GM13977 (cell line): Measurements from ENCODE around the gene CCNG2.

Source experiments
- DNase-seq: peaks from one replicate; pipeline ENCODE4 v3.0.0; 2012; ENCODE audit warnings: low spot score
- CTCF ChIP-seq: IDR thresholded peaks from 2 replicates; pipeline ENCODE4 v1.5.1; 2012; ENCODE audit warnings: mild to moderate bottlenecking, control low read depth; ENCODE audit not compliant: insufficient read depth; ENCODE audit errors: extremely low read depth, missing control alignments
- in situ Hi-C: fragments of 300-500 bp; cut with MboI; formaldehyde crosslinking; loops from one replicate; pipeline ENCODE4 v1.12.0; 2022; ENCODE audit warnings: low sequenced_read_pairs, low pct_unique_long_range_greater_than_20kb, mixed read lengths, inconsistent platforms; ENCODE audit not compliant: unreplicated experiment

The CCNG2 gene

GRCh38 chr4:77203380-77204197 is 46.6 kb downstream of the CCNG2 start:
- in situ Hi-C loops, result loop anchor here (10.0 to 25.0 kb wide), 2 partner anchors 109 to 691 kb away; no protein-coding TSS in a partner anchor
- peak; percentile 56 for DNase-seq
- TF ChIP-seq CTCF, result peak; percentile 84

GRCh38 chr4:77204621-77205020 is 47.6 kb downstream of the CCNG2 start:
- DNase-seq, result no peak
- TF ChIP-seq CTCF, result no peak
- in situ Hi-C loops, result loop anchor here (10.0 to 25.0 kb wide), 2 partner anchors 110 to 692 kb away; no protein-coding TSS in a partner anchor

GRCh38 chr4:77209012-77209411 is 52.0 kb downstream of the CCNG2 start:
- in situ Hi-C loops, result loop anchor here (10.0 to 25.0 kb wide), 2 partner anchors 114 to 697 kb away; no protein-coding TSS in a partner anchor
- TF ChIP-seq CTCF, result no peak
- no peak for DNase-seq

GRCh38 chr4:77209936-77210335 is 52.9 kb downstream of the CCNG2 start:
- in situ Hi-C loops, result loop anchor here (10.0 to 25.0 kb wide), 2 partner anchors 115 to 698 kb away; no protein-coding TSS in a partner anchor
- no peak for TF ChIP-seq CTCF
- DNase-seq, result no peak

- TF ChIP-seq CTCF, result no peak
- in situ Hi-C loops, result loop anchor here (25.0 kb wide), 1 partner anchor 703 kb away; no protein-coding TSS in a partner anchor
Observed at GRCh38 chr4:77215107-77215506, 58.1 kb downstream of the CCNG2 start.

GRCh38 chr4:77217526-77217925 is 60.5 kb downstream of the CCNG2 start:
- TF ChIP-seq CTCF, result no peak
- no peak for DNase-seq
- in situ Hi-C loops, result loop anchor here (25.0 kb wide), 1 partner anchor 705 kb away; no protein-coding TSS in a partner anchor

More at GRCh38 chr4:77215107-77215506, 58.1 kb downstream of the CCNG2 start:
- DNase-seq, result no peak
